Stimulated activated naive CD8-positive, alpha-beta T cell treated with anti-CD3 and anti-CD28 coated beads, Interleukin-15, Interleukin-2, amounts not matched to agents 100 ng/mL and 50 ng/mL, for 24 hours (primary cell): ENCODE measurements around the gene FLNC.

Experiments
- H3K27ac Mint-ChIP-seq: one replicate; pipeline ENCODE4 v1.8.0; 2021; ENCODE audit warnings: mild to moderate bottlenecking, mixed read lengths
- H3K27me3 Mint-ChIP-seq: one replicate; pipeline ENCODE4 v1.8.0; 2021; ENCODE audit warnings: mixed read lengths
- H3K36me3 Mint-ChIP-seq: one replicate; pipeline ENCODE4 v1.8.0; 2021; ENCODE audit warnings: low read depth, mixed read lengths
- H3K4me1 Mint-ChIP-seq: one replicate; pipeline ENCODE4 v1.8.0; 2021; ENCODE audit warnings: low read depth, mixed read lengths
- H3K4me3 Mint-ChIP-seq: one replicate; pipeline ENCODE4 v1.8.0; 2021; ENCODE audit warnings: mild to moderate bottlenecking, mixed read lengths
- H3K9me3 Mint-ChIP-seq: one replicate; pipeline ENCODE4 v1.8.0; 2021; ENCODE audit warnings: mixed read lengths

FLNC gene

GRCh38 chr7:128867842-128868623 lies 37.8 kb downstream of the FLNC start:
- H3K9me3 Mint-ChIP-seq: no peaks in the 10 kb centered on the region

GRCh38 chr7:128868624-128869137 lies 38.5 kb downstream of the FLNC start:
- peaks cover 12% of the 10 kb centered on the region for H3K36me3 Mint-ChIP-seq
- no peak overlapping the region for H3K27ac Mint-ChIP-seq
- peaks cover 19% of the 10 kb centered on the region for H3K4me1 Mint-ChIP-seq
- peak overlapping the region; percentile 58 for H3K4me3 Mint-ChIP-seq
- peaks cover 5% of the 10 kb centered on the region for H3K27me3 Mint-ChIP-seq
- no peaks in the 10 kb centered on the region for H3K9me3 Mint-ChIP-seq

More at GRCh38 chr7:128867842-128868623, 37.8 kb downstream of the FLNC start:
- peak overlapping the region; percentile 58 for H3K4me3 Mint-ChIP-seq
- peaks cover 12% of the 10 kb centered on the region for H3K36me3 Mint-ChIP-seq
- H3K27ac Mint-ChIP-seq: no peak overlapping the region
- peaks cover 5% of the 10 kb centered on the region for H3K27me3 Mint-ChIP-seq
- H3K4me1 Mint-ChIP-seq: peaks cover 21% of the 10 kb centered on the region

- H3K4me3 Mint-ChIP-seq: no peak overlapping the region
- no peaks in the 10 kb centered on the region for H3K9me3 Mint-ChIP-seq
- H3K36me3 Mint-ChIP-seq: peaks cover 12% of the 10 kb centered on the region
- H3K27me3 Mint-ChIP-seq: peaks cover 5% of the 10 kb centered on the region
- H3K4me1 Mint-ChIP-seq: peaks cover 16% of the 10 kb centered on the region
- H3K27ac Mint-ChIP-seq: no peak overlapping the region
Observed at GRCh38 chr7:128869138-128869943, 39.1 kb downstream of the FLNC start.

GRCh38 chr7:128869944-128870285 lies 39.7 kb downstream of the FLNC start:
- Mint-ChIP-seq H3K4me1 (peaks cover 11% of the 10 kb centered on the region), H3K4me3 (peak overlapping the region; percentile 60)

GRCh38 chr7:128871050-128871449 lies 40.8 kb downstream of the FLNC start:
- peaks cover 7% of the 10 kb centered on the region for H3K4me1 Mint-ChIP-seq
- H3K27me3 Mint-ChIP-seq: peaks cover 5% of the 10 kb centered on the region
- H3K36me3 Mint-ChIP-seq: no peaks in the 10 kb centered on the region
- H3K27ac Mint-ChIP-seq: no peak overlapping the region
- peak overlapping the region; percentile 60 for H3K4me3 Mint-ChIP-seq
- H3K9me3 Mint-ChIP-seq: no peaks in the 10 kb centered on the region

More at GRCh38 chr7:128869944-128870285, 39.7 kb downstream of the FLNC start:
- H3K27ac Mint-ChIP-seq: no peak overlapping the region
- peaks cover 5% of the 10 kb centered on the region for H3K27me3 Mint-ChIP-seq
- peaks cover 10% of the 10 kb centered on the region for H3K36me3 Mint-ChIP-seq
- no peaks in the 10 kb centered on the region for H3K9me3 Mint-ChIP-seq

GRCh38 chr7:128872394-128872824 lies 42.2 kb downstream of the FLNC start:
- Mint-ChIP-seq H3K36me3 (no peaks in the 10 kb centered on the region), H3K27ac (no peak overlapping the region), H3K4me3 (no peak overlapping the region), H3K4me1 (peaks cover 7% of the 10 kb centered on the region), H3K27me3 (peaks cover 5% of the 10 kb centered on the region), H3K9me3 (no peaks in the 10 kb centered on the region)

- H3K27ac Mint-ChIP-seq: no peak overlapping the region
- peaks cover 5% of the 10 kb centered on the region for H3K27me3 Mint-ChIP-seq
- H3K4me3 Mint-ChIP-seq: no peak overlapping the region
- peaks cover 7% of the 10 kb centered on the region for H3K4me1 Mint-ChIP-seq
- H3K9me3 Mint-ChIP-seq: no peaks in the 10 kb centered on the region
- H3K36me3 Mint-ChIP-seq: no peaks in the 10 kb centered on the region
Observed at GRCh38 chr7:128873234-128873633, 43.0 kb downstream of the FLNC start.

GRCh38 chr7:128874140-128875031 lies 44.2 kb downstream of the FLNC start:
- Mint-ChIP-seq H3K27me3 (peaks cover 5% of the 10 kb centered on the region), H3K4me3 (no peak overlapping the region), H3K36me3 (no peaks in the 10 kb centered on the region), H3K27ac (no peak overlapping the region), H3K9me3 (no peaks in the 10 kb centered on the region), H3K4me1 (peaks cover 7% of the 10 kb centered on the region)

- H3K4me1 Mint-ChIP-seq: peaks cover under 1% of the 10 kb centered on the region
- H3K36me3 Mint-ChIP-seq: no peaks in the 10 kb centered on the region
- H3K27me3 Mint-ChIP-seq: no peaks in the 10 kb centered on the region
- H3K27ac Mint-ChIP-seq: no peak overlapping the region
- no peaks in the 10 kb centered on the region for H3K9me3 Mint-ChIP-seq
- H3K4me3 Mint-ChIP-seq: no peak overlapping the region
Observed at GRCh38 chr7:128875523-128875948, 45.3 kb downstream of the FLNC start.

- no peak overlapping the region for H3K4me3 Mint-ChIP-seq
Observed at GRCh38 chr7:128876127-128876526, 45.9 kb downstream of the FLNC start.

GRCh38 chr7:128876586-128876977 lies 46.4 kb downstream of the FLNC start:
- no peak overlapping the region for H3K27ac Mint-ChIP-seq
- H3K27me3 Mint-ChIP-seq: no peaks in the 10 kb centered on the region
- H3K4me1 Mint-ChIP-seq: no peaks in the 10 kb centered on the region
- H3K4me3 Mint-ChIP-seq: no peak overlapping the region
- no peaks in the 10 kb centered on the region for H3K9me3 Mint-ChIP-seq
- no peaks in the 10 kb centered on the region for H3K36me3 Mint-ChIP-seq

More at GRCh38 chr7:128876127-128876526, 45.9 kb downstream of the FLNC start:
- H3K27ac Mint-ChIP-seq: no peak overlapping the region
- no peaks in the 10 kb centered on the region for H3K27me3 Mint-ChIP-seq
- H3K36me3 Mint-ChIP-seq: no peaks in the 10 kb centered on the region
- no peaks in the 10 kb centered on the region for H3K9me3 Mint-ChIP-seq
- H3K4me1 Mint-ChIP-seq: no peaks in the 10 kb centered on the region

- no peaks in the 10 kb centered on the region for H3K27me3 Mint-ChIP-seq
- no peaks in the 10 kb centered on the region for H3K36me3 Mint-ChIP-seq
- no peak overlapping the region for H3K27ac Mint-ChIP-seq
- no peak overlapping the region for H3K4me3 Mint-ChIP-seq
- H3K4me1 Mint-ChIP-seq: no peaks in the 10 kb centered on the region
- no peaks in the 10 kb centered on the region for H3K9me3 Mint-ChIP-seq
Observed at GRCh38 chr7:128876978-128877755, 47.0 kb downstream of the FLNC start.

GRCh38 chr7:128877756-128878120 lies 47.5 kb downstream of the FLNC start:
- Mint-ChIP-seq H3K36me3 (no peaks in the 10 kb centered on the region), H3K4me1 (no peaks in the 10 kb centered on the region), H3K27ac (no peak overlapping the region), H3K4me3 (no peak overlapping the region), H3K9me3 (no peaks in the 10 kb centered on the region), H3K27me3 (no peaks in the 10 kb centered on the region)
